Occipital lobe (tissue), 3 donors: Measurements from ENCODE around the gene GSX2. TPM values are rescaled to one million over a fixed set of nuclear protein-coding genes. Genes with fewer than 3 reads are reported as not detected.
"Not testable (repeated sequence)": the region's sequence is repeated elsewhere in the genome, so short reads cannot be mapped to it uniquely, and the experiment has no call there.

ENCODE experiments used
- DNase-seq: peaks from one replicate; lab custom pipeline; 2025; lab: John Stamatoyannopoulos, UW
- small RNA-seq: library from RNA; depleted of rRNA; stranded (forward); fragments of <200 nt; gene quantifications from one replicate; pipeline ENCODE3, GENCODE V24; 2014
- total RNA-seq: library from RNA; depleted of rRNA; stranded (reverse); fragments of >200 nt; gene quantifications from one replicate; pipeline ENCODE4 v1.2.3, GENCODE V29; 2014

GSX2 gene
- total RNA-seq, 1 donor from 2014 or later: 1.1 TPM

- no peak for DNase-seq
These were observed 3.2 kb downstream of the GSX2 start for GRCh38 chr4:54103190-54103574.

GRCh38 chr4:54104907-54105306 is 4.9 kb downstream of the GSX2 start:
- no peak for DNase-seq

- DNase-seq: no peak
These were observed 8.2 kb downstream of the GSX2 start for GRCh38 chr4:54107951-54108748.

- DNase-seq: no peak
These were observed 9.5 kb downstream of the GSX2 start for GRCh38 chr4:54109241-54110018.

- DNase-seq: no peak
These were observed 10.1 kb downstream of the GSX2 start for GRCh38 chr4:54110019-54110416.

- not testable (repeated sequence) for DNase-seq
These were observed 13.2 kb downstream of the GSX2 start for GRCh38 chr4:54113206-54113605.

GRCh38 chr4:54116246-54116645 is 16.3 kb downstream of the GSX2 start:
- DNase-seq: not testable (repeated sequence)

GRCh38 chr4:54118850-54119589 is 19.1 kb downstream of the GSX2 start:
- no peak for DNase-seq

- no peak for DNase-seq
These were observed 20.6 kb downstream of the GSX2 start for GRCh38 chr4:54120518-54120917.

- no peak for DNase-seq
These were observed 27.7 kb downstream of the GSX2 start for GRCh38 chr4:54127660-54128059.

- DNase-seq: not testable (repeated sequence)
These were observed 28.7 kb downstream of the GSX2 start for GRCh38 chr4:54128694-54129093.

GRCh38 chr4:54139332-54139731 is 39.4 kb downstream of the GSX2 start:
- DNase-seq: no peak

GRCh38 chr4:54140287-54140686 is 40.3 kb downstream of the GSX2 start:
- no peak for DNase-seq

- no peak for DNase-seq
These were observed 44.2 kb downstream of the GSX2 start for GRCh38 chr4:54144199-54144598.

GRCh38 chr4:54144661-54145171 is 44.8 kb downstream of the GSX2 start:
- no peak for DNase-seq

GRCh38 chr4:54146139-54146538 is 46.2 kb downstream of the GSX2 start:
- no peak for DNase-seq

- DNase-seq: no peak
These were observed 49.4 kb downstream of the GSX2 start for GRCh38 chr4:54149323-54149722.

Small RNAs within 50 kb of the gene (small RNA-seq; reads per million reads assigned to genes)
- not detected for gene AC110792.1

Other genes starting within 250 kb of the GSX2 start
- 51.3 TPM for gene CHIC2, start 35.6 kb upstream of the GSX2 start, total RNA-seq
- 74.7 TPM for gene PDGFRA, start 129.1 kb downstream of the GSX2 start, total RNA-seq